HG03442 (cell line): ENCODE measurements around the gene SCN1B.
"Not testable (repeated sequence)": the region's sequence is repeated elsewhere in the genome, so short reads cannot be mapped to it uniquely, and the experiment has no call there.

Experiments
- ATAC-seq: cut with Tn5 transposase; IDR thresholded peaks from one replicate; pipeline ENCODE4 v1.9.1; 2021; ENCODE audit warnings: mild to moderate bottlenecking, moderate library complexity; ENCODE audit not compliant: unreplicated experiment

Gene SCN1B

GRCh38 chr19:35030257-35031071, at the start of gene SCN1B:
Gene SCN1B, plus strand, starts transcription at chr19:35030470. Its CDS starts 351 bp downstream, at chr19:35030821.
- ATAC-seq: no peak

- ATAC-seq: no peak
Observed at GRCh38 chr19:34982275-34982674, 48.0 kb upstream of the SCN1B start.

DNA sequence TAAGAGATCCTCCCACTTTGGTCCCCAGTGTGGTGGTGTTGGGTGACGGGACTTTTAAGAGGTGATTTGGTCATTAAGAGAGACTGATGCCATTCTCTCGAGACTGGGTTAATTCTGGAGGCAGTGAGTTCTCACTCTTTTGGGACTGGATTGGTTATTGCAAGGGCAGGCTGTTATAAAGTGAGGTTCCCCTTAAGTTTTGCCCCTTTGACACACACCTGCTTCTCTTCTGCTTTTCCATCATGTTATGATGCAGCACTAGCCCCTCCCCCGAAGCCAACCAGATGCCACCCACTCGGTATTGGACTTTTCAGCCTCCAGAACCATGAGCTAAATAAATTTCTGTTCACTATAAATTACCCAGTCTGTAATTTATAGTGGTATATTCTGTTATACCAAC, 46.5 kb upstream of the SCN1B start:
- ATAC-seq: no peak

DNA sequence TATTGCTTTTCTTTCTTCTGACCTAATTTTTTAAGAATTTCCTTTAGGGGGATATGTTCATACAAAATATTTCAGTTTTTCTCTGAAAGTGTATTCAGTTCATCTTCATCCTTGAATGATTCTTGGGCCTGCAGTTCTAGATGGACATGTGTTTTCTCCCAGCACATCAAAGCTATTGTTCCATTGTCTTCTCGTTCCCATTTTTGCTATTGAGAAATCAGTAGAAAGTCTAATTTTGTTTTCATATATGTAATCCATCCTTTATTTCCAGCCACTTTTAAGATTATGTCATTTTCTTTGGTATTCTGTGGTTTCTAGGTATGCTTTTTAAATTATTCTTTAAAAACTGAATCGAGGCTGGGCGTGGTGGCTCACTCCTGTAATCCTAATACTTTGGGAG, 46.0 kb upstream of the SCN1B start:
- no peak for ATAC-seq

DNA sequence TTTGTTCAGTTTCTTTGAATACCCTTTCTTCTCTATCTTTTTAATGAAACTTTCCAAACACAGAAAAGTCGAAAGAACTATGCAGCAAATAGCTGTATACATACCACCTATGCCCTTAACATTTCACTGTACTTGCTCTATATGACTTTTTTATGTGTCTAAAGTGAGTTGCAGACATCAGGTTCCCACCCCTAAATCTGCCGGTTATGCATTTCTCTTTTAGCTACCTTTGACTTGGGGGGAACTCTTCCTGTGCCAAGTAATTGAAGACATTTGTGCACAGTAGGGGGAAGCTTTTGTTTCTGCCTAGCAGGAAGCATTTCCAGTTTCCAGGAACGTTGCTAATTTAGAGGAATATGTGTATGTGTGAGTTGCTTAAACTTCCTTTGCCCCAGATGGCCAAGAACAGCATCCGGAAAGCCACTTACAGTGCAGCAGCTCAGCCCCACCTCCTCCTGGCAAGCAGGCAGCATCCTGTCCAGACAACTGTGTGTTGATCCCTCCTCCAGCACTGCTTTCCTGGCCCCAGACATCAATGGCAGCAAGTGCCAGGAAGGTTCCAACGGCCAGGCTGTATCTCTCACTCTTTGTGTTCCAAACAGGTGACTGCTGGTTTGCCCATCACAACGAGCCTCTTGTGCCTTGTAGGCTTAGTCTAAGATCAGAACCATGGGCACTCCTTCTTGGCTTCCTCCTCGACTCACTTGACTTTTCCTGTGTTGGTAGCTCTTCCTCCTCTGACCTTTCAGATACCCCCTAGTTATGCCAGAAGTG, 44.8 kb upstream of the SCN1B start:
- no peak for ATAC-seq

DNA sequence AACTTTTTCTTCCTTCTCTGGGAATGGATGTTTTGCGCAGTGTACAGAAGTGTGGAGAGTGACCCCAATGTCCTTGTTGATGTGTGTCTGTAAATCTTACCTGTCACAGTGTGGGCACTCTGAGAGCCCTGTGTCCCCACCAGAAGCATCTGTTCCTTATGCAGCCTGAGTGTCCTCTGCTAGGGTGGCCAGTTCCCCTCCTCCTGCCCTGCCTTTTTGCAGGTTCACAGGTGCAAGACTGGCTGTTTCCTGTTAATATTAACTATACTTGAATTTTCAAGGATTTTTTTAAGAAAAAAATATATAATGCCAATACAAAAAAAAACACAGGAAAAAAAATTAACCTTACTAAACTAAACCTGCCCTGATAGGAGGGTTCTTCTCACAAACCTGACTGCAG, 42.2 kb upstream of the SCN1B start:
- no peak for ATAC-seq

- no peak for ATAC-seq
Observed at GRCh38 chr19:34989298-34989697, 41.0 kb upstream of the SCN1B start.

- no peak for ATAC-seq
Observed at GRCh38 chr19:34990578-34991192, 39.6 kb upstream of the SCN1B start.

DNA sequence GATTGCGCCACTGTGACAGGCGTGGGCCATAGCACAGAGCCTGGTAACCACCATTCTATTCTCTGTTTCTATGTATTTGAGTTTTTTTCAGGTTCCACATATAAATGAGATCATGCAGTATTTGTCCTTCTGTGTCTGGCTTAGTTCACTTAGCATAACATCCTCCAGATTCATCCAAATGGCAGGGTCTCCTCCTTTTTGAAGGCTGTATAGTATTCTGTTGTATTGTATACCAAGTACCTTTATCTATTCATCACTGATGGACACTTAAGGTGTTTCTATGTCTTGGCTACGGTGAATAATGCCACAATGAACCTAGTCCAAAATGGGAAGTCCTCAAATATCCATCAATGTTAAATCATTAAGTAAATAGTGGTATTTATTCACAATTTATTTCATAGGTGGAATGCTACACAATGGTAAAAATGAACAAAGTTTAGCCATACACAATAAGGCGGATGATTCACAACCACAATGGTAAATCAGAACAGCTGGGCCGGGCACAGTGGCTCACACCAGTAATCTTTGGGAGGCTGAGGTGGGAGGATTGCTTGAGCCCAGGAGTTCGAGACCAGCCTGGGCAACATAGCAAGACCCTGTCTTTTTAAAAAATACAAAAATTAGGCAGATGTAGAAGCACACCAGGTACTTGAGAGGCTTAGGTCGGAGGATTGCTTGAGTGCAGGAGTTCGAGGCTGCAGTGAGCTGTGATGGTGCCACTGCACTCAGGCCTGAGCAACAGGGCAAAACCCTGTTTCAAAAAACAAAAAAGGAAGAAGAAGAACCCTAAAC, 38.5 kb upstream of the SCN1B start:
- ATAC-seq: no peak

- not testable (repeated sequence) for ATAC-seq
Observed at GRCh38 chr19:34992582-34992981, 37.7 kb upstream of the SCN1B start.

GRCh38 chr19:34994286-34994642, 36.0 kb upstream of the SCN1B start:
- no peak for ATAC-seq

- no peak for ATAC-seq
Observed at GRCh38 chr19:34994643-34995541, 35.4 kb upstream of the SCN1B start.

- no peak for ATAC-seq
Observed at GRCh38 chr19:34995551-34995950, 34.7 kb upstream of the SCN1B start.

DNA sequence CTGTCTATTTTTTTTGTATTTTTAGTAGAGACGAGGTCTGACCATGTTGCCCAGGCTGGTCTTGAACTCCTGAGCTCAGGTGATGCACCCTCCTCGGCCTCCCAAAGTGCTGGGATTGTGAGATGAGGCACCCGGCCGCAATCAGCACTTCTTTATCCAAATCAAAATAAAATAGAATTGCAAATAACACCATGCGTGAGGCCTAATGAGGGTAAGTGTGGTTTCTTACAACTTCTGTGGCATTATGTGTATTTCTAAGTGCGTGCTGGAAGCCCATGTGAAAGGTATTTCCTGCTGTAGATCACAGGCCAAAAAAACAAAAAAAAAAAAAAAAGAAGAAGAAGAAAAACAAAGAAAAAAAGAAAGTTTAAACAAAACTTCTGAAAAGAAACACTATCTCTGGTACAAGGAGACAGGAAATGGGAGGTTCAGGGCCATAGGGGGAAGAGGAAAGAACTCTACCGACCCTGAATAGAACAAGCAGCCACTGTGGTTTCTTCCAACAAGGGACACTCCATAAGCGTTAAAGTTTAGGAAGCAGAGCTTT, 33.1 kb upstream of the SCN1B start:
- no peak for ATAC-seq

DNA sequence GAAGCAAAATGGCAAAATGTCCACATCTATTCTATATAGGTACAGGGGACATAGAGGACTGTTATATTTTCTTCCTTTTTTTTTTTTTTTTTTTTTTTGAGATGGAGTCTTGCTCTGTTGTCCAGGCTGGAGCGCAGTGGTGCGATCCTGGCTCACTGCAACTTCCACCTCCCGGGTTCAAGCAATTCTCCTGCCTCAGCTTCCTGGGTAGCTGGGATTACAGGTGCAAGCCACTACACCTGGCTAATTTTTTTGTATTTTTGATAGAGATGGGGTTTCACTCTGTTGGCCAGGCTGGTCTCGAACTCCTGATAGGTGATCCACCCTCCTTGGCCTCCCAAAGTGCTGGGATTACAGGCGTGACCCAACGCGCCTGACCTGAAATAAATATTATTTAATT, 32.0 kb upstream of the SCN1B start:
- not testable (repeated sequence) for ATAC-seq

DNA sequence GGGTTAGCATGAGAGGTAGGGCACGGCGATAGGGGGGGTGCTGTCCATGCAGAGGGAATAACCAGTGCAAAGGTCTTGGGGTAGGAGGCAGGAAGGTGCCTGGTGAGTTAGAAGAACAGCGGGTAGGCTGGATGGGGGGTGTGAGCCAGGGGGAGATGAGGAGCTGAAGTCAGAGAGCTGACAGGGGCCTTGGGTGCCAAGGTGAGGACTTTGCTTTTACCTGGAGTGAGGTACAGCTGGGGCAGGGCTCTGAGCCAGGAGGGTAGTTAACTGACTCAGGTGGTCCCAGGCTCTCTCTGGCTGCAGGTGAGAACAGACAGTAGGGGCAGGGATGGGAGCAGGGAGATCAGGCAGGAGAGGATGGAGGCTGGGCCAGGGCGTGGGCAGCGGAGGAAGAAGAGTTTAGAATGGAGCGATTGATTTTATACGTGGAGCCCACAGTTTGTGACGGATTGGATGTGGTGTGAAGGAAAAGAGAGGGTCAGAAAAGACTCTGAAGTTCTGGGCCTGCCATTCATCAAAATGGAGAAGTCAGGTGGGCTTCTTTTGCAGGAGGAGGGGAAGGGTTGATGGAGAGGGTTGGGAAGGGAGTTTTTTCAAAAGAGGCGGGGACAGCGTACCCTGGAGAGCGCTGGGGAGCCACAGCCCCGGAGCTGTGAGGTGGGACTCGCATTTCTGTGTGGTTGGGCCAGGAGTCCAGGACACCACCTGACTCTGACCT, 31.3 kb upstream of the SCN1B start:
- no peak for ATAC-seq

- peak; percentile 51 for ATAC-seq
Observed at GRCh38 chr19:34999498-35000337, 30.6 kb upstream of the SCN1B start, which contains the start of gene GRAMD1A. Gene GRAMD1A, plus strand, starts transcription at chr19:35000323. Its CDS starts 156 bp downstream, at chr19:35000479.

DNA sequence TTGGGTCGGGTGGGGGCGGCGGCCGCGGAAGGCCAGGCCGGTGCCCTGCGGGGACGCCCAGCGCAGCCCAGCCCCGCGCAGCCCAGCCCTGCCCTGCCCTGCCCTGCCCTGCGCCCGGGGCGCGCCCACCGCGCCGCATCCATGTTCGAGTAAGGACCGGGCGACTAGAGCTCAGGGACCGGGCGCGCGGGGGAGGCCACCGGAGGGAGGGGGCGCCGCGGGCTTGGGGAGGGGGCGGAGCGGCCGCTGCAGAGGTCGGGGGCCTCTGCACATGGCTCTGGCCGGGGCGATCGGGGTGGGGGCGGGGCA, 30.0 kb upstream of the SCN1B start:
- no peak for ATAC-seq
